Right lobe of liver (tissue), 4 donors: ENCODE results near the gene PARVB.

Experiments
- CTCF ChIP-seq, 4 donors: fragments of 200-600 bp in 3 of 4; fragments of 450-650 bp in 1 of 4; IDR thresholded peaks; one replicate each; pipeline versions ENCODE4 v1.5.1 to v1.8.0; 2016 to 2022; ENCODE audit warnings: antibody characterized with exemption in 4 of 4, mild to moderate bottlenecking in 2 of 4
- POLR2A ChIP-seq: fragments of 450-650 bp; IDR thresholded peaks from one replicate; pipeline ENCODE4 v1.6.1; 2017; ENCODE audit warnings: antibody characterized with exemption, mild to moderate bottlenecking
- donor health status: DM: no; HTN: no; CAD: no.
- donor health status: DM: no; HTN: no; CAD: no.
- donor health status: DM: no; HTN: yes; CAD: no.

GRCh38 chr22:44086271-44087088 is 62.4 kb downstream of the PARVB start:
- no peak for TF ChIP-seq CTCF (IDR thresholded peaks at IDR 0.05)
- no peak for TF ChIP-seq POLR2A
